ENCODE measurements around the gene ZCCHC24.

DNA sequence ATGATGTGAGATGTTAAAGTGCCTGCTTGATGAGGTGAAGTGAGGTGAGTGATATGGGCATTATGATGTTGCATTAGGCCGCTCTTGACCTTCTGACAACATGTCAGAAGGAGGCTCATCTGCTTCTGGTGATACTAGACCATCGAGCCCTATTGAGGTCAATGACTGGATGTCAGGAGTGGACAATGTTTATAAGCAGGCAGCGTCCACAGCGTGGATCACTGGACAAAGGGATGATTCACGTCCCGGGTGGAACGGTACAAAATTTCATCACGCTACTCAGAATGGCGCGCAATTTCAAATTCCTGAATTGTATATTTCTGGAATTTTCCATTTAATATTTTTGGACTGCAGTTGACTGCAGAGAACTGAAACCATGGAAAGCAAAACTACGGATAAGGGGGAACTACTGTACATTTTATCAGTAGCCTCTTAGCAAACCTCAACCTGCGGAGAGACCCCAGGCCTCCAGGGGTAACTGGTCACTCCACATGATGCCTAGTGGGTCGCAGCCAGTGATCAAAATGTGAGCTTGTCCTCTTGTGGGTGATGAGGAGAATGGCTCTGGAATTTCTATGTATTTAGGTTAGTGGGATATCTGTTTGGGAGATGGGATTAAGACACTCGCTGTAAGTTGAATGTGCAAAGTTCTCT, 5.7 kb upstream of the ZCCHC24 start:
- TF ChIP-seq CTCF (conservative IDR thresholded peaks at IDR 0.05) (no peak), EZH2 (IDR thresholded peaks at IDR 0.05; ENCODE audit: low read depth) (no peak)

Data from PC-9 (cell line).